H1 (cell line): ENCODE data around the gene CTU1. TPM values are rescaled to one million over a fixed set of nuclear protein-coding genes. Genes with fewer than 3 reads are reported as not detected.

Experiments
- CTCF ChIA-PET: fragments of 300-600 bp; sonication (Branson Sonifier 250); formaldehyde crosslinking; loops from one replicate; lab custom pipeline; 2021; ENCODE audit not compliant: partially characterized antibody; lab: Charles Lee
- POLR2A ChIA-PET: fragments of 300-600 bp; sonication (Branson Sonifier 250); formaldehyde crosslinking; loops from one replicate; lab custom pipeline; 2021; ENCODE audit warnings: inconsistent platforms; ENCODE audit not compliant: partially characterized antibody; lab: Charles Lee
- DNase-seq, 2 experiments: peaks; one replicate each; pipeline versions ENCODE4 v3.0.0 to v3.0.0-alpha.2; 2010 to 2022; ENCODE audit warnings: low spot score in 2 of 2, low read depth in 1 of 2, mixed read lengths in 1 of 2
- FAIRE-seq: peaks from 2 replicates; lab custom pipeline; 2011; peaks lifted over from hg19 to GRCh38; lab: Jason Lieb, UNC
- H2AFZ ChIP-seq: 2 replicates; pipeline ENCODE4 v1.8.1; 2012; ENCODE audit warnings: low read length, inconsistent platforms
- H2AK5ac ChIP-seq: 2 replicates; pipeline ENCODE4 v1.6.1; 2013; ENCODE audit warnings: low read depth, low read length
- H2BK120ac ChIP-seq: replicated peaks from 2 replicates; pipeline ENCODE3; 2013; ENCODE audit warnings: low read depth, low read length, inconsistent platforms
- H2BK12ac ChIP-seq: 2 replicates; pipeline ENCODE4 v1.6.1; 2013; ENCODE audit warnings: low read depth, low read length
- H2BK15ac ChIP-seq: 2 replicates; pipeline ENCODE4 v1.6.1; 2013; ENCODE audit warnings: low read length
- H2BK20ac ChIP-seq: 2 replicates; pipeline ENCODE4 v1.6.1; 2013; ENCODE audit warnings: low read length
- H2BK5ac ChIP-seq: 2 replicates; pipeline ENCODE4 v1.6.1; 2013; ENCODE audit warnings: low read depth, low read length
- H3K14ac ChIP-seq: 2 replicates; pipeline ENCODE4 v1.6.1; 2013; ENCODE audit warnings: inconsistent platforms; ENCODE audit not compliant: insufficient read length
- H3K18ac ChIP-seq: 2 replicates; pipeline ENCODE4 v1.6.1; 2013; ENCODE audit warnings: low read length; ENCODE audit errors: extremely low read depth
- H3K23ac ChIP-seq: 2 replicates; pipeline ENCODE4 v1.6.1; 2013; ENCODE audit warnings: inconsistent platforms; ENCODE audit not compliant: insufficient read length
- H3K23me2 ChIP-seq: 2 replicates; pipeline ENCODE4 v1.6.1; 2013; ENCODE audit warnings: low read depth, low read length
- H3K27ac ChIP-seq: 2 replicates; pipeline ENCODE4 v1.6.1; 2011; ENCODE audit warnings: low read depth, low read length, inconsistent platforms
- H3K27me3 ChIP-seq, 4 experiments: replicated peaks in 1 of 4; 1 replicate in 1 of 4; 2 replicates in 3 of 4; pipeline versions ENCODE4 v1.6.1 to v1.8.1; 2011 to 2013; ENCODE audit warnings: low read length in 3 of 4, mild to moderate bottlenecking in 3 of 4, inconsistent platforms in 2 of 4, mixed read lengths in 2 of 4, moderate library complexity in 1 of 4; ENCODE audit not compliant: control insufficient read depth in 3 of 4, insufficient read depth in 3 of 4; ENCODE audit errors: extremely low read depth in 1 of 4
- H3K36me3 ChIP-seq, 4 experiments: 2 replicates each; pipeline versions ENCODE4 v1.6.1 to v1.8.1; 2011 to 2013; ENCODE audit warnings: mild to moderate bottlenecking in 4 of 4, low read length in 3 of 4, moderate library complexity in 2 of 4, control low read depth in 1 of 4, inconsistent platforms in 1 of 4; ENCODE audit not compliant: insufficient read depth in 4 of 4, control insufficient read depth in 2 of 4
- H3K4ac ChIP-seq: replicated peaks from 2 replicates; pipeline ENCODE3; 2013; ENCODE audit warnings: low read length, low read depth, mixed read lengths, inconsistent platforms; ENCODE audit not compliant: insufficient read length
- H3K4me1 ChIP-seq, 4 experiments: replicated peaks in 1 of 4; 1 replicate in 1 of 4; 2 replicates in 3 of 4; pipeline versions ENCODE4 v1.6.1 to v1.8.1; 2011 to 2013; ENCODE audit warnings: low read length in 3 of 4, inconsistent platforms in 2 of 4, mixed read lengths in 1 of 4; ENCODE audit not compliant: insufficient read depth in 4 of 4, control insufficient read depth in 3 of 4
- H3K4me2 ChIP-seq, 2 experiments: 2 replicates each; pipeline versions ENCODE4 v1.6.1 to v1.8.1; 2011 to 2013; ENCODE audit warnings: low read depth in 2 of 2, low read length in 2 of 2, control low read depth in 1 of 2, inconsistent platforms in 1 of 2, mild to moderate bottlenecking in 1 of 2; ENCODE audit not compliant: insufficient read depth in 1 of 2
- H3K4me3 ChIP-seq, 4 experiments: fragments of 200-600, 300-600 bp in 1 of 4; sonication (generic), shearing (Covaris generic), sonication (Bioruptor Twin) in 1 of 4; 2 replicates each; pipeline versions ENCODE4 v1.5.1 to v1.8.1; 2011 to 2016; ENCODE audit warnings: low read length in 4 of 4, low read depth in 3 of 4, control low read depth in 2 of 4, inconsistent platforms in 2 of 4, mild to moderate bottlenecking in 2 of 4, mixed read lengths in 1 of 4, moderate library complexity in 1 of 4; ENCODE audit not compliant: insufficient read depth in 2 of 4; ENCODE audit errors: extremely low read depth in 1 of 4
- H3K56ac ChIP-seq: replicated peaks from 2 replicates; pipeline ENCODE3; 2013; ENCODE audit warnings: low read depth, mild to moderate bottlenecking, mixed read lengths, low read length, inconsistent platforms; ENCODE audit not compliant: insufficient read length
- H3K79me1 ChIP-seq: 2 replicates; pipeline ENCODE4 v1.6.1; 2013; ENCODE audit warnings: low read depth, low read length, control low read depth
- H3K79me2 ChIP-seq, 2 experiments: 2 replicates each; pipeline versions ENCODE4 v1.6.1 to v1.8.1; 2012 to 2013; ENCODE audit warnings: low read length in 2 of 2, mild to moderate bottlenecking in 2 of 2, inconsistent platforms in 1 of 2; ENCODE audit not compliant: insufficient read depth in 2 of 2, control insufficient read depth in 1 of 2
- H3K9ac ChIP-seq, 4 experiments: replicated peaks in 1 of 4; 1 replicate in 1 of 4; 2 replicates in 3 of 4; pipeline versions ENCODE4 v1.6.1 to v1.8.1; 2011 to 2013; ENCODE audit warnings: low read depth in 3 of 4, low read length in 3 of 4, control low read depth in 2 of 4, mild to moderate bottlenecking in 2 of 4, moderate library complexity in 2 of 4, inconsistent platforms in 1 of 4; ENCODE audit errors: extremely low read depth in 1 of 4
- H3K9me3 ChIP-seq, 2 experiments: 2 replicates each; pipeline versions ENCODE4 v1.6.1 to v1.8.1; 2012 to 2013; ENCODE audit warnings: mild to moderate bottlenecking in 2 of 2, moderate library complexity in 2 of 2, control low read depth in 1 of 2, inconsistent platforms in 1 of 2, low read depth in 1 of 2, low read length in 1 of 2, mixed read lengths in 1 of 2; ENCODE audit not compliant: insufficient read depth in 2 of 2
- H4K20me1 ChIP-seq, 2 experiments: replicated peaks in 1 of 2; 2 replicates each; pipeline versions ENCODE3 to v1.8.1; 2011 to 2013; ENCODE audit warnings: inconsistent platforms in 2 of 2, low read length in 2 of 2, mild to moderate bottlenecking in 1 of 2; ENCODE audit not compliant: insufficient read depth in 2 of 2, control insufficient read depth in 1 of 2
- H4K5ac ChIP-seq: 2 replicates; pipeline ENCODE4 v1.6.1; 2013; ENCODE audit warnings: low read length, low read depth, mixed read lengths, inconsistent platforms; ENCODE audit not compliant: insufficient read length
- H4K8ac ChIP-seq: 2 replicates; pipeline ENCODE4 v1.8.0; 2013; ENCODE audit warnings: mild to moderate bottlenecking, moderate library complexity, low read length, inconsistent platforms; ENCODE audit not compliant: insufficient read depth; ENCODE audit errors: extremely low read depth
- H4K91ac ChIP-seq: replicated peaks from 2 replicates; pipeline ENCODE3; 2013; ENCODE audit warnings: low read length, mixed read lengths, inconsistent platforms; ENCODE audit not compliant: insufficient read length
- SAP30 ChIP-seq: fragments of 300-600 bp; sonication (generic); IDR thresholded peaks from 2 replicates; pipeline ENCODE4 v1.7.1; 2012; ENCODE audit warnings: low read length, moderate library complexity, mild to moderate bottlenecking, inconsistent platforms; ENCODE audit not compliant: insufficient read depth, insufficient replicate concordance
- SIN3A ChIP-seq, 2 experiments: IDR thresholded peaks in 1 of 2; conservative IDR thresholded peaks in 1 of 2; 2 replicates each; pipeline ENCODE4 v1.6.1; 2011 to 2012; ENCODE audit warnings: low read length in 2 of 2, improper control_type of control experiment in 1 of 2, low read depth in 1 of 2, mild to moderate bottlenecking in 1 of 2
- SIRT6 ChIP-seq: IDR thresholded peaks from one replicate; pipeline ENCODE4 v1.7.1; 2012; ENCODE audit warnings: low read length, inconsistent platforms
- WGBS, 2 experiments: shearing (Covaris generic) in 1 of 2; methylation state at CpG; one replicate each; pipeline versions ENCODE4 v1.1.6 to v1.1.7; 2013 to 2015; ENCODE audit warnings: low lambda C conversion rate in 2 of 2, mixed read lengths in 2 of 2, inconsistent platforms in 1 of 2, low coverage in 1 of 2, missing lambda C conversion rate in 1 of 2; ENCODE audit not compliant: insufficient replicate concordance in 2 of 2, insufficient coverage in 1 of 2, insufficient read length in 1 of 2; ENCODE audit errors: extremely low coverage in 1 of 2, missing lambda C conversion rate in 1 of 2; 5-methylcytosine and 5-hydroxymethylcytosine counted together
- polyA plus RNA-seq, 7 experiments: library from polyadenylated mRNA; depleted of rRNA in 3 of 7; stranded (reverse) in 5 of 7; unstranded in 2 of 7; fragments of >200 nt in 5 of 7; fragments of 200-250 nt in 2 of 7; gene quantifications; 1 replicate in 5 of 7; 2 replicates in 1 of 7; 4 replicates in 1 of 7; pipeline versions ENCODE4 v1.2.1 to v1.2.3, GENCODE V29; 2011 to 2013; ENCODE audit warnings: missing spikeins in 2 of 7, mixed read lengths in 2 of 7
- total RNA-seq: library from RNA; stranded (reverse); fragmentation: NEBNext Ultra II Directional; extraction: Animal tissue kit (Norgen Biotek cat#: 25700); gene quantifications from 2 replicates; pipeline ENCODE4 v1.2.1, GENCODE V29; 2021

CTU1 gene
- total and polyA plus RNA-seq, 2 of the 8 experiments (the other 6 are each of a cell fraction or from before 2014, with no cell fraction given), result 4.6 to 7.2 TPM

GRCh38 chr19:51107406-51108065 is 673 bp downstream of the CTU1 start:
- no peak overlapping the region for H2AFZ ChIP-seq
- H3K79me1 ChIP-seq, result peaks cover 4% of the 10 kb centered on the region
- DNase-seq (no peak), FAIRE-seq (no peak)
- no peaks in the 10 kb centered on the region for H3K79me2 ChIP-seq
- peak overlapping the region; percentile 88 to 89 for H3K4me2 ChIP-seq
- ChIA-PET CTCF (interaction anchor here (1.0 kb wide), 1 partner anchor 11 kb away, joined by 3 read pairs; no protein-coding TSS in a partner anchor), POLR2A (interaction anchor here (0.7 kb wide), 1 partner anchor 312 kb away, joined by 3 read pairs; no protein-coding TSS in a partner anchor)
- no peak overlapping the region for H3K14ac ChIP-seq
- H3K9me3 ChIP-seq, result no peaks in the 10 kb centered on the region
- no peak overlapping the region for H4K5ac ChIP-seq
- H3K4ac ChIP-seq, result no peak overlapping the region
- no peak overlapping the region for H4K8ac ChIP-seq
- no peak overlapping the region for H3K27ac ChIP-seq
- H3K23me2 ChIP-seq, result peaks cover 11% of the 10 kb centered on the region
- no peak overlapping the region for H2BK12ac ChIP-seq
- no peak overlapping the region for H2BK5ac ChIP-seq
- no peak overlapping the region for H2BK20ac ChIP-seq
- WGBS, 2 experiments, result 33% methylated on average over 18 of the region's 18 CpGs; no CpG with 5 or more reads in 1 of the 2 experiments
- peaks cover 0 to 8% (median 0%) of the 10 kb centered on the region in 4 experiments; a peak in 3 of 7 replicates for H3K27me3 ChIP-seq
- peak; percentile 90 for TF ChIP-seq SAP30
- 0 out of 4 replicates have a peak, but pooled peaks of 1 of the 2 experiments have one; percentile 24 for TF ChIP-seq SIN3A (conservative IDR thresholded peaks at IDR 0.05 in 1 of 2, IDR thresholded peaks at IDR 0.05 in 1 of 2; ENCODE audit: low read depth in 1 of 2, low read length in 2 of 2)
- no peak for TF ChIP-seq SIRT6
- H2BK15ac ChIP-seq, result no peak overlapping the region
- H2BK120ac ChIP-seq, result no peak overlapping the region
- H3K18ac ChIP-seq, result no peak overlapping the region
- no peak overlapping the region for H3K56ac ChIP-seq
- H3K4me3 ChIP-seq, result peak overlapping the region; percentile 69 to 92 (median 81)
- H3K36me3 ChIP-seq, result peaks cover 0 to 7% (median 1%) of the 10 kb centered on the region in 4 experiments; a peak in 4 of 8 replicates
- no peak overlapping the region for H2AK5ac ChIP-seq
- H3K4me1 ChIP-seq, result peaks cover 0 to 6% (median 0%) of the 10 kb centered on the region in 4 experiments; a peak in 3 of 7 replicates
- H4K91ac ChIP-seq, result no peak overlapping the region
- H4K20me1 ChIP-seq, result peaks cover 2 to 6% of the 10 kb centered on the region in 2 experiments
- peak overlapping the region in 1 of 4 experiments; percentile 28; a peak in 2 of 7 replicates for H3K9ac ChIP-seq
- H3K23ac ChIP-seq, result no peak overlapping the region
